HG03039 (cell line): ENCODE results near the gene LMAN2L.

Experiments
- ATAC-seq: cut with Tn5 transposase; IDR thresholded peaks from one replicate; pipeline ENCODE4 v1.9.1; 2021; ENCODE audit warnings: mild to moderate bottlenecking, moderate library complexity; ENCODE audit not compliant: unreplicated experiment

Gene LMAN2L

GRCh38 chr2:96710985-96711384 is 28.9 kb downstream of the LMAN2L start:
- no peak for ATAC-seq

GRCh38 chr2:96703021-96703751 is 36.7 kb downstream of the LMAN2L start:
- no peak for ATAC-seq

- no peak for ATAC-seq
These were observed 37.6 kb downstream of the LMAN2L start for GRCh38 chr2:96702098-96702785.

- no peak for ATAC-seq
These were observed 38.2 kb downstream of the LMAN2L start for GRCh38 chr2:96701636-96702035.

- ATAC-seq: no peak
These were observed 39.8 kb downstream of the LMAN2L start for GRCh38 chr2:96700086-96700485.

GRCh38 chr2:96699621-96700020 is 40.2 kb downstream of the LMAN2L start:
- ATAC-seq: no peak

GRCh38 chr2:96699021-96699420 is 40.8 kb downstream of the LMAN2L start:
- no peak for ATAC-seq

GRCh38 chr2:96698221-96698861 is 41.5 kb downstream of the LMAN2L start:
- no peak for ATAC-seq

GRCh38 chr2:96697476-96697875 is 42.4 kb downstream of the LMAN2L start:
- no peak for ATAC-seq

GRCh38 chr2:96695602-96696001 is 44.3 kb downstream of the LMAN2L start:
- no peak for ATAC-seq

- ATAC-seq: no peak
These were observed 44.9 kb downstream of the LMAN2L start for GRCh38 chr2:96694816-96695455.

GRCh38 chr2:96694279-96694678 is 45.6 kb downstream of the LMAN2L start:
- ATAC-seq: no peak

GRCh38 chr2:96693286-96694200 is 46.3 kb downstream of the LMAN2L start:
- no peak for ATAC-seq

GRCh38 chr2:96692094-96692971 is 47.5 kb downstream of the LMAN2L start:
- ATAC-seq: no peak

- ATAC-seq: no peak
These were observed 48.7 kb downstream of the LMAN2L start for GRCh38 chr2:96691022-96691612.

GRCh38 chr2:96690306-96691021 is 49.4 kb downstream of the LMAN2L start:
- ATAC-seq: no peak

GRCh38 chr2:96689431-96689991 is 50.4 kb downstream of the LMAN2L start:
- no peak for ATAC-seq
